Activated T-cell treated with anti-CD3 and anti-CD28 coated beads, Interleukin-2, amount 50 U/mL, for 72 hours (primary cell): ENCODE data around the gene PRSS21. TPM values are rescaled to one million over a fixed set of nuclear protein-coding genes. Genes with fewer than 3 reads are reported as not detected.

Experiments
- ATAC-seq, 2 donors: fragments of 150-1000 bp; cut with Tn5 transposase; replicated peaks in 1 of 2; 2 replicates each; pipeline ENCODE4 v1.10.0; 2021; ENCODE audit warnings: moderate library complexity in 2 of 2, mild to moderate bottlenecking in 1 of 2
- DNase-seq, 2 donors: peaks; one replicate each; pipeline ENCODE4 v3.0.0; 2021 to 2022; ENCODE audit warnings: mixed read lengths in 1 of 2
- H3K27ac Mint-ChIP-seq: one replicate; pipeline ENCODE4 v1.8.0; 2022; ENCODE audit warnings: mild to moderate bottlenecking, moderate library complexity, mixed read lengths
- H3K27me3 Mint-ChIP-seq: one replicate; pipeline ENCODE4 v1.8.0; 2022; ENCODE audit warnings: low read depth, mixed read lengths
- H3K36me3 Mint-ChIP-seq, 2 donors: one replicate each; pipeline ENCODE4 v1.8.0; 2022; ENCODE audit warnings: mixed read lengths in 2 of 2, mild to moderate bottlenecking in 1 of 2; ENCODE audit not compliant: insufficient read depth in 2 of 2
- H3K4me1 Mint-ChIP-seq: one replicate; pipeline ENCODE4 v1.8.0; 2022; ENCODE audit warnings: low read depth, mixed read lengths
- H3K4me3 Mint-ChIP-seq, 2 donors: one replicate each; pipeline ENCODE4 v1.8.0; 2022; ENCODE audit warnings: mild to moderate bottlenecking in 2 of 2, mixed read lengths in 2 of 2, moderate library complexity in 2 of 2
- H3K9me3 Mint-ChIP-seq, 2 donors: one replicate each; pipeline ENCODE4 v1.8.0; 2022; ENCODE audit warnings: mixed read lengths in 2 of 2
- total RNA-seq, 2 donors: library from RNA; stranded (reverse); gene quantifications; one replicate each; pipeline ENCODE4 v1.2.3, GENCODE V29; 2022

Gene PRSS21
- total RNA-seq, 2 donors from 2014 or later: 2.4 to 10.3 TPM

DNA sequence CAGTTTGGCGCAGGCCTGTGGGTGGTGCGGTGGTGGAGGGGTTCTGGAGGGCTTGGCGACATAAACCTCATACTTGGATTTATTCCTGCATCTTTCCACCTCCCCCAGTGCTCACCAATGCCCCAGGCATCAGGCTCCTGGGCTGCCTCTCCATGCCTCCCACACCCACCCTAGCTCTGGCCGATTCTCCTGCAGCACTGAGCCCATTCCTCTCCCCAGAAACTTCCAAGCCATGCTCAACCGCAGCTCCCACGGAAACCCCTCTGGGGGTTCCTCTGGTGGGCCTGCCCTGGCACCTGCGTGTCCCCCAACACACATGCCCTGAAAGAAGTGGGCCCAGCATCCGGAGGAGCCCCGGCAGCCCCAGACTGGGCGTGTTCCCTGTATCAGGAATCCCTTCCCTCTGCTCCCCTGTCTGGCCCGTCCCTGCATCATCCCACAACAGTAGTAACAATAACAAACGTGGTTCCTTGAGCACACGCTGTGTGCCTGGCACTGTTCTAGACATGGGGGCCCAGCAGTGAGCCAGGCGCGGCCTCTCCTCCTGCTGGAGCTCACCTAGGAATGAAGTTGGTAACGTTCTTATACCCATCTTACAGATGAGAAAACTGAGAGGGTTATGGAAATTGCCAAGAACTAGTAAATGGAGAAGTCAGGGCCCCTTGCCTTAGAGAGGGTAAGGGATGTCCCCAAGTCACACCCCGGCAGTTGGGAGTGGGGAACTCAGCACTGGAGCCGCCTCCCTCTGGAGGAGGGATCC is 2.3 kb downstream of the PRSS21 start:
- no peak overlapping the region for H3K4me3 Mint-ChIP-seq
- no peaks in the 10 kb centered on the region for H3K27me3 Mint-ChIP-seq
- ATAC-seq: no peak
- H3K4me1 Mint-ChIP-seq: no peaks in the 10 kb centered on the region
- H3K9me3 Mint-ChIP-seq: no peaks in the 10 kb centered on the region
- no peak for DNase-seq
- no peak overlapping the region for H3K27ac Mint-ChIP-seq
- no peaks in the 10 kb centered on the region for H3K36me3 Mint-ChIP-seq

DNA sequence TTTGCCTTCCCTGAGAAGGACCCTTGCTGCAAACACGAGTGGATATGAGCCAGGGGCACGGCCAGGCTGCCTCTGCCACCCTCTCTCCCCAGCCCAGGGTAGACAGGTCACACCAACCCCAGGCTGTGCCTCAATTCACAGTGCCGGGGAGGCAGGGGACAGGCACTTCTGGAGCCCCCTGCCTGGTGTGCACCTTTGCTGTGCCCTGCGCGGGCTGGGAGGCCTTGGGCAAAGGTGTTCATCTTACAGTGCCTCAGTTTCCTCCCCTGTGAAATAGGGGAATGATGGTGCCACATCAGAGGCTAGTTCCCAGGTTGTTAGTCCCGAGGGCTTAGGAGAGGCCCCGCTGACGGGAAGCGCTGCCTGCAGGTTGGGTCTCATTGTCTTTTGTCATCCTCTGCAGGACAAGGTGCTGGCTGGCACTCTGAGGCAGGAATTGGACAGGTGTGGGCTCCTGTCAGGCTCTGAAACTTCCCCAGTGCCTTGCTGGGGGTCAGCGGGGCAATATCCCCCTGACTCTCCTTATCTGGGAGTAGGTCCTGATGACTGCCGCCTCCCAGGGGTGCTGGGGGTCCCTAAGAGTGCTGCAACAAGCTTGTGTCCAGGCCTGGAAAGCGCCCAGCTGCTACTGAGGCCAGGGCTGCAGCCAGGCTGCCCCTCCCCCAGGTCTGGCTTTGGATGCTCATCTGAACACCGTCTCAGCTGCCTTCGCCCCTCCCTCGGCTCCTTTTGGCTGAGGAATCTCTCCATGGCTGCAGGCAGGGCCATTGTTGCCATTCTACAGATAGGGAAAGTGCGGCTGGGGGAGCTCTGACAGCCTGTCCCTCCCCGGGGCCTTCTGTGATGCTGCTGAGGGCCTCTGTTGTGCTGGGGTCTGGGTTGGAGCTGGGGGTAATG is 3.1 kb downstream of the PRSS21 start:
- no peaks in the 10 kb centered on the region for H3K4me1 Mint-ChIP-seq
- H3K27ac Mint-ChIP-seq: no peak overlapping the region
- DNase-seq: no peak
- ATAC-seq: no peak
- no peaks in the 10 kb centered on the region for H3K36me3 Mint-ChIP-seq
- H3K27me3 Mint-ChIP-seq: no peaks in the 10 kb centered on the region
- H3K9me3 Mint-ChIP-seq: no peaks in the 10 kb centered on the region
- H3K4me3 Mint-ChIP-seq: no peak overlapping the region

DNA sequence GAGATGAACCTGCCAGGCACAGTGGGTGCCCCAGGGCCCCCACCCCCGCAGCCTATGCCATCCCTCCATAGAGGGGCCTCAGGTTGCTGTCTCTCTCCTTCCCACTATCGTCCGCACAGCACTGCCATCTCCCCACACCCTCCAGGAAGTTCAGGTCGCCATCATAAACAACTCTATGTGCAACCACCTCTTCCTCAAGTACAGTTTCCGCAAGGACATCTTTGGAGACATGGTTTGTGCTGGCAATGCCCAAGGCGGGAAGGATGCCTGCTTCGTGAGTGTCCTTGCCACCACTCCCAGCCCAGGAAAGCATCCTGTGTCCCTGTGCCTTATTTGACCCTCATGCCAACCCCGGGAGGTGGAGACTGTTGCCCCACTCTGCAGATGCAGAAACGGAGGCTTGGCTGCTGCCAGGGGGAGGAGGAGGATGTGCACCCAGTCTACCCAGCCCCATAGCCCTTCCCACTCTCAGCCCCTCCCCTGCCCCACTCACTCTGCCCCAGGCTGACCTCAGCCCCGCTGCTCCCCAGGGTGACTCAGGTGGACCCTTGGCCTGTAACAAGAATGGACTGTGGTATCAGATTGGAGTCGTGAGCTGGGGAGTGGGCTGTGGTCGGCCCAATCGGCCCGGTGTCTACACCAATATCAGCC is 3.9 kb downstream of the PRSS21 start:
- ATAC-seq: no peak
- Mint-ChIP-seq H3K36me3 (no peaks in the 10 kb centered on the region), H3K4me3 (no peak overlapping the region), H3K9me3 (no peaks in the 10 kb centered on the region), H3K27ac (no peak overlapping the region), H3K4me1 (no peaks in the 10 kb centered on the region), H3K27me3 (no peaks in the 10 kb centered on the region)
- DNase-seq: no peak

DNA sequence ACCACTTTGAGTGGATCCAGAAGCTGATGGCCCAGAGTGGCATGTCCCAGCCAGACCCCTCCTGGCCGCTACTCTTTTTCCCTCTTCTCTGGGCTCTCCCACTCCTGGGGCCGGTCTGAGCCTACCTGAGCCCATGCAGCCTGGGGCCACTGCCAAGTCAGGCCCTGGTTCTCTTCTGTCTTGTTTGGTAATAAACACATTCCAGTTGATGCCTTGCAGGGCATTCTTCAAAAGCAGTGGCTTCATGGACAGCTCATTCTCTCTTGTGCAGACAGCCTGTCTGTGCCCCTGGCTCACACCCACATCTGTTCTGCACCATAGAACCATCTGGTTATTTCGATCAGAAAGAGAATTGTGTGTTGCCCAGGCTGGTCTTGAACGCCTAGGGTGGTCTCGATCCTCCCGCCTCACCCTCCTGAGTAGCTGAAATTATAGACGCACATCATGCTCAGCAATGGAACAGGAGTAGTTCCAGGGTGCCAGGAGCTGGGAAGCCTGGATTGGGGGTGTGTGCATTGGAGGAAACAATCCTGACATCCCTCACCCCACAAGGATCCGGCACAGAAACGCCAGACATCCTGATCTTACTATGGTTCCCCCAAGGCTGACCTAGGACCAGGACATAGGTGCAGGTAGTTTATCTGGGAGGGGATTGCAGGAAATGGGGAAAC is 4.6 kb downstream of the PRSS21 start:
- no peaks in the 10 kb centered on the region for H3K36me3 Mint-ChIP-seq
- H3K4me1 Mint-ChIP-seq: no peaks in the 10 kb centered on the region
- no peaks in the 10 kb centered on the region for H3K27me3 Mint-ChIP-seq
- H3K9me3 Mint-ChIP-seq: no peaks in the 10 kb centered on the region
- H3K4me3 Mint-ChIP-seq: no peak overlapping the region
- DNase-seq (no peak), ATAC-seq (no peak)
- H3K27ac Mint-ChIP-seq: no peak overlapping the region

DNA sequence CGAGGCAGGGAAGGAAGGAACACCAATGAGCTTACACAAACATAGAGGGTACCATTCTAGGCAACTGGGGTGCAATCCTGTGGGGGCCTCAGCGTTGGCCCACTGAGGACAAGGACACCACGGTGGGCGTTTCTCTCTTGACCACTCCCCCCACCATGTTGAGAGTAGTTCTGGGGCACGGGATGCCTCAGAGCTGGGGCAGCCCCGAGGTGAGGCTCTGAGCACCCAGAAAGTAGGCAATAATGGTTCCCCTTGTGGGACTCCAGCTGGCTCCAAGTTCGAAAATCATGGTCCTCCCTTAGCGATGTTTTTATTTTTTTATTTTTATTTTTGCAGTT is 5.1 kb downstream of the PRSS21 start:
- Mint-ChIP-seq H3K4me1 (no peaks in the 10 kb centered on the region), H3K36me3 (no peaks in the 10 kb centered on the region), H3K27ac (no peak overlapping the region), H3K4me3 (no peak overlapping the region), H3K9me3 (no peaks in the 10 kb centered on the region), H3K27me3 (no peaks in the 10 kb centered on the region)
- ATAC-seq (no peak), DNase-seq (no peak)

DNA sequence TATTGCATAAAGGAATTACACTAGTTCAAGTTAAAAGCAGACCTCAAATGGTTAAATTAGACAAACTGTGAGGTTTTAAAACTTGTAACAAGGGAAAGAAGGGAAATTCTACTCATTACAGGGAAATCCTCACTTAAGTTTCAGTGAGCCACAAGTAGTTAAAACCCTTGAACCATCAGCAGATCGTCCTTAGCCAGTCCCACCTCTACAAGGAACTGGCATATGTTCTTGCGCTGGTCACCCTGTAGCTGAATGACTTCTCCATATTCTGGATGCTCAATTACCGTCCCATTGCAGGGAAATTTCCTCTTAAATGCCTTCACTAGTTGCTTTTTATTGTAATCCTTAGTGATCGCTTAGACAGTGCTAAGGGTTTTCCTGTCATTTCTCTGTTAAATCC is 5.5 kb downstream of the PRSS21 start:
- Mint-ChIP-seq H3K4me1 (no peaks in the 10 kb centered on the region), H3K9me3 (no peaks in the 10 kb centered on the region), H3K27ac (no peak overlapping the region), H3K27me3 (no peaks in the 10 kb centered on the region), H3K4me3 (no peak overlapping the region), H3K36me3 (no peaks in the 10 kb centered on the region)
- DNase-seq (no peak), ATAC-seq (no peak)

DNA sequence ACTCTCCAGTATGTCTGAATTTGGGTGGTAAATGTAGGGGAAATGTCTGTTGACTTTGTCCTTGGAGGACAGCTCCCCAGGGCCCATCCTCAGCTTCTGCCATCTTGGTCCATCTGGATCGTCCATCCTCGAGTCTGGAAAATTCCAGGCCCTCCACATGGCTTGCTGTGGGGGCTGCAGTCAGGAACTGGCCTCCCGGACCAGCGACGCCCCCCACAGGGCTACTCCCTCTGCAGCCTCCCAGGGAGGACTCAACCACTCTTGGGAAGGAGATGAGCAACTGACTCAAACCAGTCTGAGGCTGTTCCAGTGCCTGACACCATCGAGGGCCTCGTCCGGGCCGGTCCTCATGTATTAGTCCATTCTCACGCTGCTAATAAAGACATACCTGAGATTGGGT is 7.6 kb downstream of the PRSS21 start:
- Mint-ChIP-seq H3K27ac (no peak overlapping the region), H3K36me3 (no peaks in the 10 kb centered on the region), H3K4me3 (no peak overlapping the region), H3K4me1 (no peaks in the 10 kb centered on the region), H3K27me3 (no peaks in the 10 kb centered on the region), H3K9me3 (no peaks in the 10 kb centered on the region)
- no peak for ATAC-seq
- no peak for DNase-seq

DNA sequence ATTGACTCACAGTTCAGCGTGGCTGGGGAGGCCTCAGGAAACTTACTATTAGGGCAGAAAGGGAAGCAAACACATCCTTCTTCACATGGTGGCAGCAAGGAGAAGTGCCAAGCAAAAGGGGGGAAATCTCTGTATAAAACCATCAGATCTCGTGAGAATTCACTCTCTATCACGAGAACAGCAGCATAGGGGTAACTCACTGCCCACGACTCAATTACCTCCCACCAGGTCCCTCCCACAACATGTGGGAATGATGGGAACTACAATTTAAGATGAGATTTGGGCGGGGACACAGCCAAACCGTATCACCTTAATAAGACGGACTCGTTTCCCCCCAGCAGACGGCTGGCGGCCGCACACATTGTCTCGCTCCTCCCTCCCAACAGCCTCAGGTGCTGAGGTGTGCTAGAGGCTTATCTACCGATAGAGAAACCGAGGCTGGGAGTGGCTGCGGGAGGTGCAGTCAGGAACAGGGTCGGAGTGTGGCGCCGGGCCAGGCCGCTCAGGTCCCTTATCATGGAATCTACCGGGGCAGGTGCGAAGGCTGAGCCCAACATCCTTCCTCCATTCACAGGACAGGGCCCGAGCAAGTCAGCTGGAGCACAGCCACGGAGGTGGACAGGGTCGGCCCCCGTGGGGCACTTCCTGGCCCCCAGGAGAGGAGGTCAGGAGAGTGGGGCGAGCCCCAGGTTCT is 8.2 kb downstream of the PRSS21 start:
- ATAC-seq (no peak), DNase-seq (no peak)
- no peaks in the 10 kb centered on the region for H3K27me3 Mint-ChIP-seq
- H3K9me3 Mint-ChIP-seq: no peaks in the 10 kb centered on the region
- no peaks in the 10 kb centered on the region for H3K4me1 Mint-ChIP-seq
- no peak overlapping the region for H3K27ac Mint-ChIP-seq
- H3K4me3 Mint-ChIP-seq: no peak overlapping the region
- no peaks in the 10 kb centered on the region for H3K36me3 Mint-ChIP-seq

DNA sequence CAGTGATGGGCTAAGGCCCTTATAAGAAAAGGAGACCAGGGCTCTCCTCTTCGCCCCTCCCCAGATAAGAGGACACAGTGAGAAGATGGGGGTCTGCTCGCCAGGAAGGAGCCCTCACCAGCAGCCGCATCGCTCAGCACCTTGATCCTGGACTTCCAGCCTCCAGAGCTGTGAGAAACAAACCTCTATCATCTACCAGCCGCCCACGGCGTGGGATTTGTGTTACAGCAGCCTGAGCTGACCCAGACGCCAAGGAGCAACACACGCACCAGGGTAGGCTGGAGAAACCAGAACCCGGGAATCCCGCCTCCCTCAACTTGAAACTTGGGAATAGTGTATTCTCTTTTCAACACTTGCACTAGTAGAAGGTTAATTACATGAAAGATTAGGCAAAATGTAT is 8.9 kb downstream of the PRSS21 start:
- Mint-ChIP-seq H3K4me3 (no peak overlapping the region), H3K9me3 (no peaks in the 10 kb centered on the region), H3K27me3 (no peaks in the 10 kb centered on the region), H3K4me1 (no peaks in the 10 kb centered on the region), H3K36me3 (no peaks in the 10 kb centered on the region), H3K27ac (no peak overlapping the region)
- ATAC-seq (no peak), DNase-seq (no peak)

DNA sequence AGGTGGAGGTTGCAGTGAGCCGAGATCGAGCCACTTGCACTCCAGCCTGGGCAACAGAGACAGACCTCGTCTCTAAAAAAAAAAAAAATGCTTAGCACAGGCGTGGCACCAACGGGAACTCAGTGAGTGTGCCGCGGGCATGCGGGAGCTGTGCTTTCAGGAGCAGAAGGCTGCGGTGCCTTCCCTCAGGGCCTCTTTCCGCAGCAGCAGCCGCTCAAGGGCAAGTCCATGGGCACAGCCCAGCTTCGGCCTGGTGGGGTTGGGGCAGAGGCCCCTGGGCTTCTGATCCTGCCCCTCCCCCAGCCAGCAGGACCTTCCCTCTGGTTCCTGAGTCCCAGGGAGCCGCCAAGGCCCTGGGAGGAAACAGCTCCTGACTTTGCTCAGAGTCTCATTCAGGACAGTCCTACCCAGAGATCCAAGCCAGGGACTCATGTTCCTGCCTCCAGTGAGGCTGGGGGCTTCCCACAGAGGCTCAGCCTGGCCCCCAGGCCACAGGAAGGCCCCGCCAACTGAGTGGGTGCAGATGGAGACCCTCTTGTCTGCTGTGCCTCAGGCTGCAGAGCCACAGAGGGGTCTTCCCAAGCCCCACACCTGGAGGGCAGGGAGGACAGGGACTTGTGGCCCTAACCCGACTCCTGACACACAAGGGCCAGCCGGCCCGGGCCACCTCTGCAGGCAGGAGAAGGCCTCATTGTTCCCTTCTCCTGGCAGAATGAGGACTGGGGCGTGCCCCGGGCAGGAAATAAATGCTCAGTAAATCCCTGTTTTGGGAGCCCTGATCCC is 9.7 kb downstream of the PRSS21 start:
- Mint-ChIP-seq H3K9me3 (no peaks in the 10 kb centered on the region), H3K36me3 (no peaks in the 10 kb centered on the region), H3K4me3 (no peak overlapping the region), H3K4me1 (no peaks in the 10 kb centered on the region), H3K27ac (no peak overlapping the region), H3K27me3 (no peaks in the 10 kb centered on the region)
- ATAC-seq: no peak
- DNase-seq: no peak

DNA sequence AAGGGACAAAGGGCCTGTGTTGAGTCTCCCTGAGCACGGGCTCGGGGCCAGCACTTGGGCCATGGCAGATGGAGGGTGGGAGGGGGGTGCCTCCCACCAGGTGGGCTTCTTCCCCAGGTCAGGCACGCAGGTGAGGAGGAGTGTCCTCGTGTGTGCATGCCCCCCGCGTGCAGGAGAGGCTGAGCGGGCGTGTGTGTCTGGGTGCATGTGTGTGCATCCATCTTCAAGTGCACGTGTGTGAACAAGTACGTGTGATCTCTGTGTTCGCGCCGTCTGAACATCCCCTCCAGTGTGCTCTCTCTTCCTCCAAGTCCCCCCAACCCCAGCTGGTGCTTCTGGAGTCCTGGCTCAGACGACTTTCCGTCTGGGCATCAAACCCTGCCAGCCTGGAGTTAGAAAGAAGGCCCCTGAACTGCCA is 10.3 kb downstream of the PRSS21 start:
- DNase-seq: no peak
- no peaks in the 10 kb centered on the region for H3K4me1 Mint-ChIP-seq

DNA sequence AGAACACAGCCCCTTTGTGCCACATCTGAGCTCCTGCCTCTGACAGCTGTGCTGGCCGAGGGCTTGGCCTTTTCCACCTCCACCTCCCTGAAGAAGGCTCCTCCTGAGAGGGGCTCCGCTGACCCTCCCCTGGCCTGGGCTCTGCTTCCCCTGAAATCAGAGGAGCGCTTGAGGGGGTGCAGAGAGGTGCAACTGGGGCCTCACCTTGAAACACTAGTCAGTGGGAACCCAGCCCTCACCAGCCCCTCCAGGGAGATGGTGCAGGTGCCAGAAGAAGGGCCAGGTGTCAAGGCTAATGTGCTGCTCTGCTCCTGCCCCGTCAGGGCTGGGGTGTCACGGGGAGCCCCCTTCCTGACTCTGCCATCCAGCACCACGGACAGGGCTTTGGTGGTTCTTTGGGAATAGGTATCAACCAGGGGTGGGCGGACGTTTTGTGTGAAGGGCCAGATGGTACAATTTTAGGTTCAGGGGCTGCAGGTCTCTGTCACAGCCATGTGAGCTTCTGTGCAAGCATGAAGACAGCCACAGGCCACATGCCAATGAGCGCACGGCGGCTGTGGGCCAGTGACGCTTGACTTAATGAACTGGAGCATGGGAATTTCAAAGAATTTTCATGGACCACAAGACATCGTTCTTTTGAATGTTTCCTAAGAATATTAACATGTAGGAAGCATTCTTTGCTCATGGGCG is 10.9 kb downstream of the PRSS21 start:
- Mint-ChIP-seq H3K4me3 (no peak overlapping the region), H3K36me3 (no peaks in the 10 kb centered on the region), H3K27me3 (no peaks in the 10 kb centered on the region), H3K27ac (no peak overlapping the region), H3K9me3 (no peaks in the 10 kb centered on the region), H3K4me1 (no peaks in the 10 kb centered on the region)
- no peak for DNase-seq
- ATAC-seq: no peak

More for the DNA sequence above, 10.3 kb downstream of the PRSS21 start:
- H3K27me3 Mint-ChIP-seq: no peaks in the 10 kb centered on the region
- H3K27ac Mint-ChIP-seq: no peak overlapping the region
- H3K4me3 Mint-ChIP-seq: no peak overlapping the region
- no peaks in the 10 kb centered on the region for H3K9me3 Mint-ChIP-seq
- no peaks in the 10 kb centered on the region for H3K36me3 Mint-ChIP-seq
- ATAC-seq: no peak
